ENCODE measurements around the gene KIAA0232. TPM values are rescaled to one million over a fixed set of nuclear protein-coding genes. Genes with fewer than 3 reads are reported as not detected.

The KIAA0232 gene
- total RNA-seq, 1 experiment from 2014 or later, result 10.9 TPM

GRCh38 chr4:6891436-6892170 lies 109.1 kb downstream of the KIAA0232 start:
- Histone ChIP-seq H3K4me3 (ENCODE audit: low read length) (no peak overlapping the region), H3K9me3 (ENCODE audit: low read length) (no peaks in the 10 kb centered on the region), H3K27ac (ENCODE audit: low read length) (no peak overlapping the region), H3K27me3 (ENCODE audit: low read length) (no peaks in the 10 kb centered on the region), H3K9me2 (replicated peaks; ENCODE audit: insufficient read depth, low read length) (no peaks in the 10 kb centered on the region), H4K20me1 (ENCODE audit: insufficient read depth, low read depth, low read length) (no peaks in the 10 kb centered on the region), H3K79me2 (ENCODE audit: low read length) (no peaks in the 10 kb centered on the region), H2AFZ (ENCODE audit: low read length) (no peak overlapping the region), H3K4me1 (ENCODE audit: low read length) (no peaks in the 10 kb centered on the region), H3K9ac (ENCODE audit: low read length) (no peak overlapping the region), H3K4me2 (ENCODE audit: low read depth, low read length, poor library complexity, severe bottlenecking) (no peak overlapping the region), H3K36me3 (ENCODE audit: insufficient read depth, low read length) (no peaks in the 10 kb centered on the region; the same call in 1 of the 2 replicates)
- DNase-seq, result no peak

GRCh38 chr4:6892190-6892908 lies 109.8 kb downstream of the KIAA0232 start:
- no peak overlapping the region for H2AFZ ChIP-seq (ENCODE audit: low read length)

GRCh38 chr4:6892909-6893202 lies 110.3 kb downstream of the KIAA0232 start:
- no peak overlapping the region for H2AFZ ChIP-seq (ENCODE audit: low read length)
- H3K4me2 ChIP-seq (ENCODE audit: low read depth, low read length, poor library complexity, severe bottlenecking), result no peak overlapping the region
- no peaks in the 10 kb centered on the region; the same call in 1 of the 2 replicates for H3K36me3 ChIP-seq (ENCODE audit: insufficient read depth, low read length)
- no peaks in the 10 kb centered on the region for H3K79me2 ChIP-seq (ENCODE audit: low read length)
- no peaks in the 10 kb centered on the region for H3K9me3 ChIP-seq (ENCODE audit: low read length)
- DNase-seq, result no peak
- no peak overlapping the region for H3K4me3 ChIP-seq (ENCODE audit: low read length)
- H3K9ac ChIP-seq (ENCODE audit: low read length), result no peak overlapping the region
- no peaks in the 10 kb centered on the region for H3K4me1 ChIP-seq (ENCODE audit: low read length)
- no peaks in the 10 kb centered on the region for H3K27me3 ChIP-seq (ENCODE audit: low read length)
- no peak overlapping the region for H3K27ac ChIP-seq (ENCODE audit: low read length)
- H3K9me2 ChIP-seq (replicated peaks; ENCODE audit: insufficient read depth, low read length), result no peaks in the 10 kb centered on the region
- H4K20me1 ChIP-seq (ENCODE audit: insufficient read depth, low read depth, low read length), result no peaks in the 10 kb centered on the region

More at GRCh38 chr4:6892190-6892908, 109.8 kb downstream of the KIAA0232 start:
- no peak overlapping the region for H3K4me2 ChIP-seq (ENCODE audit: low read depth, low read length, poor library complexity, severe bottlenecking)
- H3K4me3 ChIP-seq (ENCODE audit: low read length), result no peak overlapping the region
- no peak for DNase-seq
- no peaks in the 10 kb centered on the region for H3K9me2 ChIP-seq (replicated peaks; ENCODE audit: insufficient read depth, low read length)
- H3K79me2 ChIP-seq (ENCODE audit: low read length), result no peaks in the 10 kb centered on the region
- no peaks in the 10 kb centered on the region for H3K9me3 ChIP-seq (ENCODE audit: low read length)
- H3K27ac ChIP-seq (ENCODE audit: low read length), result no peak overlapping the region
- H3K36me3 ChIP-seq (ENCODE audit: insufficient read depth, low read length), result no peaks in the 10 kb centered on the region; the same call in 1 of the 2 replicates
- no peaks in the 10 kb centered on the region for H4K20me1 ChIP-seq (ENCODE audit: insufficient read depth, low read depth, low read length)
- no peak overlapping the region for H3K9ac ChIP-seq (ENCODE audit: low read length)
- no peaks in the 10 kb centered on the region for H3K27me3 ChIP-seq (ENCODE audit: low read length)
- no peaks in the 10 kb centered on the region for H3K4me1 ChIP-seq (ENCODE audit: low read length)

GRCh38 chr4:6893449-6894085 lies 111.0 kb downstream of the KIAA0232 start:
- Histone ChIP-seq H3K27ac (ENCODE audit: low read length) (no peak overlapping the region), H3K4me1 (ENCODE audit: low read length) (no peaks in the 10 kb centered on the region), H3K36me3 (ENCODE audit: insufficient read depth, low read length) (no peaks in the 10 kb centered on the region; the same call in 1 of the 2 replicates), H3K9me3 (ENCODE audit: low read length) (no peaks in the 10 kb centered on the region), H2AFZ (ENCODE audit: low read length) (no peak overlapping the region), H3K27me3 (ENCODE audit: low read length) (no peaks in the 10 kb centered on the region), H4K20me1 (ENCODE audit: insufficient read depth, low read depth, low read length) (no peaks in the 10 kb centered on the region), H3K9me2 (replicated peaks; ENCODE audit: insufficient read depth, low read length) (no peaks in the 10 kb centered on the region), H3K4me2 (ENCODE audit: low read depth, low read length, poor library complexity, severe bottlenecking) (no peak overlapping the region), H3K9ac (ENCODE audit: low read length) (no peak overlapping the region), H3K4me3 (ENCODE audit: low read length) (no peak overlapping the region), H3K79me2 (ENCODE audit: low read length) (no peaks in the 10 kb centered on the region)
- no peak for DNase-seq

GRCh38 chr4:6894086-6894478 lies 111.6 kb downstream of the KIAA0232 start:
- Histone ChIP-seq H2AFZ (ENCODE audit: low read length) (no peak overlapping the region), H3K4me3 (ENCODE audit: low read length) (no peak overlapping the region), H3K9me2 (replicated peaks; ENCODE audit: insufficient read depth, low read length) (no peaks in the 10 kb centered on the region), H3K9me3 (ENCODE audit: low read length) (no peaks in the 10 kb centered on the region), H3K27me3 (ENCODE audit: low read length) (no peaks in the 10 kb centered on the region), H3K27ac (ENCODE audit: low read length) (no peak overlapping the region), H4K20me1 (ENCODE audit: insufficient read depth, low read depth, low read length) (no peaks in the 10 kb centered on the region), H3K4me1 (ENCODE audit: low read length) (peaks cover 3% of the 10 kb centered on the region; the same call in 1 of the 2 replicates), H3K36me3 (ENCODE audit: insufficient read depth, low read length) (no peaks in the 10 kb centered on the region; the same call in 1 of the 2 replicates), H3K79me2 (ENCODE audit: low read length) (no peaks in the 10 kb centered on the region), H3K4me2 (ENCODE audit: low read depth, low read length, poor library complexity, severe bottlenecking) (no peak overlapping the region), H3K9ac (ENCODE audit: low read length) (no peak overlapping the region)
- no peak for DNase-seq

- H3K27ac ChIP-seq (ENCODE audit: low read length), result no peak overlapping the region
Observed at GRCh38 chr4:6894528-6895498, 112.3 kb downstream of the KIAA0232 start.

GRCh38 chr4:6896035-6896434 lies 113.5 kb downstream of the KIAA0232 start:
- no peak overlapping the region for H3K27ac ChIP-seq (ENCODE audit: low read length)
- no peaks in the 10 kb centered on the region for H4K20me1 ChIP-seq (ENCODE audit: insufficient read depth, low read depth, low read length)
- H3K4me2 ChIP-seq (ENCODE audit: low read depth, low read length, poor library complexity, severe bottlenecking), result no peak overlapping the region
- H3K27me3 ChIP-seq (ENCODE audit: low read length), result no peaks in the 10 kb centered on the region
- no peak overlapping the region for H3K9ac ChIP-seq (ENCODE audit: low read length)
- H3K9me2 ChIP-seq (replicated peaks; ENCODE audit: insufficient read depth, low read length), result no peaks in the 10 kb centered on the region
- DNase-seq, result no peak
- no peak overlapping the region for H2AFZ ChIP-seq (ENCODE audit: low read length)
- no peak overlapping the region for H3K4me3 ChIP-seq (ENCODE audit: low read length)
- no peaks in the 10 kb centered on the region for H3K9me3 ChIP-seq (ENCODE audit: low read length)
- H3K79me2 ChIP-seq (ENCODE audit: low read length), result no peaks in the 10 kb centered on the region
- H3K36me3 ChIP-seq (ENCODE audit: insufficient read depth, low read length), result no peaks in the 10 kb centered on the region
- peaks cover 3% of the 10 kb centered on the region; the same call in 1 of the 2 replicates for H3K4me1 ChIP-seq (ENCODE audit: low read length)

More at GRCh38 chr4:6894528-6895498, 112.3 kb downstream of the KIAA0232 start:
- H3K79me2 ChIP-seq (ENCODE audit: low read length), result no peaks in the 10 kb centered on the region
- no peaks in the 10 kb centered on the region for H4K20me1 ChIP-seq (ENCODE audit: insufficient read depth, low read depth, low read length)
- H3K4me1 ChIP-seq (ENCODE audit: low read length), result peaks cover 3% of the 10 kb centered on the region; the same call in 1 of the 2 replicates
- H3K4me3 ChIP-seq (ENCODE audit: low read length), result no peak overlapping the region
- no peak for DNase-seq
- no peaks in the 10 kb centered on the region for H3K9me2 ChIP-seq (replicated peaks; ENCODE audit: insufficient read depth, low read length)
- H2AFZ ChIP-seq (ENCODE audit: low read length), result no peak overlapping the region
- H3K9me3 ChIP-seq (ENCODE audit: low read length), result no peaks in the 10 kb centered on the region
- H3K36me3 ChIP-seq (ENCODE audit: insufficient read depth, low read length), result no peaks in the 10 kb centered on the region; the same call in 1 of the 2 replicates
- H3K27me3 ChIP-seq (ENCODE audit: low read length), result no peaks in the 10 kb centered on the region
- no peak overlapping the region for H3K9ac ChIP-seq (ENCODE audit: low read length)
- H3K4me2 ChIP-seq (ENCODE audit: low read depth, low read length, poor library complexity, severe bottlenecking), result no peak overlapping the region

All from Karpas-422 (cell line).